ENCODE results near the gene SCD5.

Gene SCD5

DNA sequence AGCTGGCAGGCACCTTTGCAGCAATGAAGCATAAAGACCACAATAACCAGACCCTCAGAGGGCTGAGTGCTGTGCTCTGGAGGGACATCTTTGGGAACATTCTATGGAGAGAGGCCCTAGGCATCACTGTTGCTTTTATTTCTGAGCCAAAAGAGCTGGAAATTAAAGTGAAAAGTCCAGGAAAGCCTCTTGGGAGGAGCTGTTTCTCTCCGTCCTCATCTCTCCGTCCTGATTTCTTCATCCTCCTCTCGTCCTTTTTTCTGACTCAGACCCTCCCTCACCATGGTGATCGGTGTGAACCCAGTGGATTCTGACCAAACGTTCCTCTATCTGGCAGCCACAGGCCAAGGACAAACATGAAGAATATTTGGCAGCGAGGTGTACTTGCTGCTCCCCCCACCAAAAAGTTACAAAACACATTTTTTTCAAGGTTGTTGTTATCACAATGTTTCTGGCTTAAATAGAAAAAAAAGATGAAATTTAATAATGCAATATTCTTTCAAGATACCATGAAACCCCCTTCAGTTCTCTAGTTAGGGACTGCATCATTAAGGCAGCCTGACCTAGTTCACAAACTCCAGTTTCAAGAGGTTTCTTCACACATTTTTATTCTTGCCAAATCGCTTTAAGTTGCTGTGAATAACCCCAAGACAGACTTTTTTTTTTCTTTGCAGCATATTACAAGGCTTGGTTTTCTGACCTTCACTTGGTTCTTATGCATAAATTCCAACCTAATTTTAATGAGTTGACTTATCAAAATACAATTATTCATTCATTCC is 80.2 kb downstream of the SCD5 start:
- no peak for DNase-seq

DNA sequence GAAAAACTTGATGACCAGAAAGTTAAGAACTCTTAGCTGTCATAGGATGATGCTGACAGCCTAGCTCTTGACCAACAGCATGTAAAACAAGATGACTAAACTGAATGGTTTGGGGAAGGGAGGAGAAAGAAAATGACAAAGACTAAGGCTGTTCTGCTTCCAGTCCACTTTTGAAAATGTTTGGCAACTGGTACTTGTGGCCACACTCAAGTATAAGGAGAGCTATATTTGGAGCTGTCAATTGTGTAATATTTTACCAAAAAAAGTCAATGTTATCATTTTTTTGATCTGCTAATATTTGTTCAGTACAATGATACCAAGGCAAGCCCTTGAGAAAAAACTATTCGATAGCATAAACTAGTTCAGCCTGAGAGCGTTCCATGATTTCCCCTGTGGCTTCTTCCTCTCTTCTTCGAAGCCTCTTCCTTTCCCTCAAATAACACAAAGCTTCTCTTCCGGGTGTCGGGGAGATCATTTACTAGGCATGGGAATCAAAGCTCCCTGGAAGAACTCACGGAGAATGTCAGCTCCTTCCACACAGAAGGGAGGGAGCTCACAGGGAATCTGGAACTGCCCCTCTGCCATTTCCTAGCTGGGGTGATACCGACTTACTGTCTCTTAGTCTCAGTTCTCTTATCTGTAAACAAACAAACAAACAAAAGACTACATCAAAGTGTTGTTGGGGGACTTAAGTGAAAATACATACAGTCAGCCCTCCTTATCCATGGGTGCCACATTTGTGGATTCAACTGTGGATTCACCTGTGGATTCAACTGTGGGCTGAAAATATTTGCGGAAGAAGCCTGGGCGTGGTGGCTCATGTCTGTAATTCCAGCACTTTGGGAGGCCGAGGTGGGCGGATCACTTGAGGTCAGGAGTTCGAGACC is 82.6 kb downstream of the SCD5 start:
- DNase-seq, result no peak

GRCh38 chr4:82713856-82714255 is 84.7 kb downstream of the SCD5 start:
- DNase-seq, result no peak

GRCh38 chr4:82712561-82712960 is 86.0 kb downstream of the SCD5 start:
- no peak for DNase-seq

- no peak for DNase-seq
Observed at GRCh38 chr4:82711158-82711785, 87.3 kb downstream of the SCD5 start.

GRCh38 chr4:82710197-82710929 is 88.2 kb downstream of the SCD5 start:
- no peak for DNase-seq

DNA sequence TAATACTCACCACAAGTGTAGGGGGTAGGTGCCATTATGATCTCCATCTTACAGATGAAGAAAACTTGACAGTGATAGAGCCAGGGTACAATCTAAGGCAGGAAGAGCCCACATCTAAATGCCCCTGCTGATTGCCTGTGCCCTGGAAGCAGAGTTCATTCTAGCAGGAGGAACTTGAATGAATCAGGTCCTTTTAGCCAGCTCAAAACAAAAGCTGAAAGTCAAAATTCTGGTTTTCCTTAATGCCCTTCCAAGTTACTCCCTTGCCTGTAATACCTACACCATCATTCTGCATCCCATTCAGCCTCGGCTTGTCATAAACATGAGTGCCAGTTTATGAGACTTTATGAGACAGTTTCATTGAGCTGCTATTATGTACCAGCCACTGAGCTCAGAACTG is 89.6 kb downstream of the SCD5 start:
- DNase-seq, result no peak

DNA sequence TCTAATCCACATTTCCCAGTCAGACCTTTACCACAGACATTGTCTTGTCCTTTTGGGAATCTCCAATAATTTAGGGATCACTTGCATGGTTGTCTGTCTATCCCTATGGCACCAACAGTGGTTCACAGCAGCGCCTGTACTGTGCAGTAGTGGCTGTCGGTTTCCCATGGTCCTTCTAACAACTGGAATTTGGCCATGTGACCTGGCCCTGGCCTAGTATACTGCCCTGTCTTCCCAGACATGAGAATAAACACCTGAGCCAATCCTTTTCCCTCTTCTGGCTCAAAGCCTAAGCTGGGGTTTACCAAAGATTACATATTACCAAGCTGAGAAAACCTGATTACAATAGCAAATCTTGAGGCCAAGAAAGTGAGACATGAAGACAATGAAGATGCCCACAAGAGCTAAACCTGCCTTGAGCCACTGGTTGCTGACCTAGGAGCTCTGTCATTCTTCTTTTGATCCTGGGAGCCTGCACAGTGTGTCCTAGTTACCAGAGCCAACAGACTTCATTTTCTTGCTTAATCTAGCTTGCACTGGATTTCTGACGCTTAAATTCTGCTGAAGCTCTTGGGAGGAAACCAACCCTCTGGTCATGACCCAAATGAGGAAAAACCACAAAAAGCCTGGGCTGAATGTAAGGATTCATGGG is 92.1 kb downstream of the SCD5 start:
- DNase-seq, result no peak

DNA sequence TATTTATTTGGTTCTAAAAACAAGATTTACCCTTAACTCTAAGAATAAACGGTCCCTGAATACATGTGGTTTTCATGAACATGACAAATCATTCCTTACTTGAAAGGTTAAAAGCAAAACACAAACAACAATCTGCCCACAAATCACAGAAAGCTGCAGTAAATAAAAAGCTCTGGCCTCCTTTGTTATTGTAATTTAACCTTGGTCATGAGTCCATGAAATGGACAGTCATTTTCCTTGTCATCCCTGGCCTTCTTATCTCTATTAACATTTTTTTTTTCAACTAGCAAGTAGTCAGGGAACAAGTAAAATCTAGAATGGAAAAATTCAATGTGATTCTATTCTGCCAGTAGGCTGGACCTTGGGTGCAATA is 92.7 kb downstream of the SCD5 start:
- DNase-seq, result no peak

- no peak for DNase-seq
Observed at GRCh38 chr4:82705169-82705927, 93.2 kb downstream of the SCD5 start.

GRCh38 chr4:82704156-82704555 is 94.4 kb downstream of the SCD5 start:
- no peak for DNase-seq

GRCh38 chr4:82698412-82698811 is 100.2 kb downstream of the SCD5 start:
- DNase-seq, result no peak

DNA sequence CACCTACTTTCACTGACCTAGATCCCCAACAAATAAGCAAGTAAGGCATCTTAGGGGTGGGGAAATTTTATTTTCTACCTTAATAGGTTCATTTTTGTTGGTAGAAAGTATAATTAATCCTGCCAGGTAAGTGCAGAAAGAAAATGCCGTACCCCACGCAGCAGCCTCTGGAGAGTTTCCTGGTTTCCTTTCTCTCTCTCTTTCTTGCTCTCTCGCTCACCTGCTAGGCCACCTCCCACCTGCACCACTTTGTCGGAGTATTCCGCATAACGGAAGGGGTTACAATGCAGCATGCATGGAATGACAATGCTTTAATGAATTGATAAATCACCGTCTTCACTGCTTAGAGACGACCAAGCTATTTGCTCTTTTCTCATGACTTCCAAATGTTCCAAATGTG is 101.0 kb downstream of the SCD5 start:
- DNase-seq, result no peak

DNA sequence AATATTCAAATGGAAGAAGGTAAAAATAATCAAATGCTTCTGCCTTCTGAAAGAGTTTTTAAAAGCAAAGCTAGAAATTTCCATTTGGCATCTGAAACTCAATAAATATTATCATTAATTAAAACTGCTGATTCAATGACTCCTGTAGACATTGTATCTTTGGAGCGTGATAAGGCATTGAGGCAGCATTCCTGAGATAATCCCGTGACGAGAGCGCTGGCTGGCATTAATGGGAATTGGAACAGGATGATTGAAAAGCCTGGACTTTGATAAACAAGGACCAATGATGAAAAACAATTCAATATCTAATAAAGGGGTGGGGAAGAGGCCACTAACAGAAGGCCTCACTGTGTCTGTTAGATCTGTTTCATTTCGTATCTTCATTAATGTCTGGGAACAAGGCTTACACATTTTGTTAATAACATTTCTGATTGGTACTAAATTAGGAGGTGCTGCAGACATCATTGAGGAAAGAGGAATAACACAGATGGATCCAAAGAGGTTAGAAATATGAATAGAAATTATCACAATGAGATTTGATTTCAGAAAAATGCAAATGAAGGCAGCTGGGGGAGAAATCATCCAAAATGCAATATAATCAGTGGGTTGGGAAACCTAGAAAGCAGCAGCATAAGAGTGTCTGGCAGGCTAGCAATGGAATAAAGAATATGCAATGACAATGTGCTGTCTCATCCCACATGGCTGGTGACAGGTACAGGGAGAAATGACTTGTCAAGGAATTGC is 102.3 kb downstream of the SCD5 start:
- DNase-seq, result no peak

GRCh38 chr4:82694892-82695291 is 103.7 kb downstream of the SCD5 start:
- no peak for DNase-seq

GRCh38 chr4:82694046-82694445 is 104.5 kb downstream of the SCD5 start:
- no peak for DNase-seq

- DNase-seq, result no peak
Observed at GRCh38 chr4:82692101-82692780, 106.4 kb downstream of the SCD5 start.

GRCh38 chr4:82691431-82691830 is 107.2 kb downstream of the SCD5 start:
- no peak for DNase-seq

- DNase-seq, result no peak
Observed at GRCh38 chr4:82688091-82688795, 110.4 kb downstream of the SCD5 start.

DNA sequence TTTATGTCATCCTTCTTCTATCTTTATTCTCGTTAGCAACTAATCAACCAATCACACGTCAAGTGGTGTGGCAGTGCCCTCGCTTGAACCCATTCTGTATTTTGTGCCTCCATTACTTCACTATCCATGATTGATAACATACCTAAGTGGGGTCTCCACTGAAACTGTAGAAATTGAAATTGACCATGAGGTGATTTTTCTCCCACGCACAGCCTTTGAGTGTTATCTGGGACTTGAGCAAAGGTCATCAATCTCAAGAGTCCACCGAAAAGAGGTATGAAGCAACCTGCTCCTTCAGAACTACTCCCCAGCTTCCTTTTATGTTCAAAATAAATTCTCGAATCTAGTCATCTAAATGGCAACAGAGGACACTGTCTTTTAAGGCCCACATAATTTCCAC is 111.1 kb downstream of the SCD5 start:
- DNase-seq, result no peak
